ENCODE measurements around the gene OSGEP.

DNA sequence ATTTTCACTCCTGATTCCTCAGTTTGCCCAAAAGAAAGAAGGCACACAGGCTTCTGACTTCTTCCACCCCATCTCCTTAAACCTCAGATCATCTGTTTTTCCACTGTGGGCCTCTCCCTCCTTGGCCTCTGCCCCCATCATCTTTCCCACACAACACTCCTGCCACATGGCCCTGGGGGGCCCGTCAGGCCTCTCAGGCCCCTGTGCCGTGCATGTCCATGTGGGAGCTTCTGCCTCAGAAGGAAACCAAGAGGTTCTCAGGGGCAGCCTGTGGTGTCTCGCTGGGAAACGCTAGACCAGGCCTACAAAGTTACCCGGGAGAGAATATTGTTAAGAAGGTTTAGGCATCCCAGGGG is 26.6 kb downstream of the OSGEP start:
- TF ChIP-seq, protein P1, sequence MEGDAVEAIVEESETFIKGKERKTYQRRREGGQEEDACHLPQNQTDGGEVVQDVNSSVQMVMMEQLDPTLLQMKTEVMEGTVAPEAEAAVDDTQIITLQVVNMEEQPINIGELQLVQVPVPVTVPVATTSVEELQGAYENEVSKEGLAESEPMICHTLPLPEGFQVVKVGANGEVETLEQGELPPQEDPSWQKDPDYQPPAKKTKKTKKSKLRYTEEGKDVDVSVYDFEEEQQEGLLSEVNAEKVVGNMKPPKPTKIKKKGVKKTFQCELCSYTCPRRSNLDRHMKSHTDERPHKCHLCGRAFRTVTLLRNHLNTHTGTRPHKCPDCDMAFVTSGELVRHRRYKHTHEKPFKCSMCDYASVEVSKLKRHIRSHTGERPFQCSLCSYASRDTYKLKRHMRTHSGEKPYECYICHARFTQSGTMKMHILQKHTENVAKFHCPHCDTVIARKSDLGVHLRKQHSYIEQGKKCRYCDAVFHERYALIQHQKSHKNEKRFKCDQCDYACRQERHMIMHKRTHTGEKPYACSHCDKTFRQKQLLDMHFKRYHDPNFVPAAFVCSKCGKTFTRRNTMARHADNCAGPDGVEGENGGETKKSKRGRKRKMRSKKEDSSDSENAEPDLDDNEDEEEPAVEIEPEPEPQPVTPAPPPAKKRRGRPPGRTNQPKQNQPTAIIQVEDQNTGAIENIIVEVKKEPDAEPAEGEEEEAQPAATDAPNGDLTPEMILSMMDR (IDR thresholded peaks at IDR 0.05; ENCODE audit: low read depth, low read length), result no peak
- no peak for TF ChIP-seq EZH2phosphoT487 (IDR thresholded peaks at IDR 0.05; ENCODE audit: low read depth)
